ENCODE results near the gene CHD3.

GRCh38 chr17:7844292-7845154 is 44.1 kb upstream of the CHD3 start:
- TF ChIP-seq CTCF (IDR thresholded peaks at IDR 0.05) (no peak), POLR2A (IDR thresholded peaks at IDR 0.05) (peak in 3 of 4 donors; percentile 47 to 81 (median 78))
